ENCODE results near the gene ADCY5.

Gene ADCY5

DNA sequence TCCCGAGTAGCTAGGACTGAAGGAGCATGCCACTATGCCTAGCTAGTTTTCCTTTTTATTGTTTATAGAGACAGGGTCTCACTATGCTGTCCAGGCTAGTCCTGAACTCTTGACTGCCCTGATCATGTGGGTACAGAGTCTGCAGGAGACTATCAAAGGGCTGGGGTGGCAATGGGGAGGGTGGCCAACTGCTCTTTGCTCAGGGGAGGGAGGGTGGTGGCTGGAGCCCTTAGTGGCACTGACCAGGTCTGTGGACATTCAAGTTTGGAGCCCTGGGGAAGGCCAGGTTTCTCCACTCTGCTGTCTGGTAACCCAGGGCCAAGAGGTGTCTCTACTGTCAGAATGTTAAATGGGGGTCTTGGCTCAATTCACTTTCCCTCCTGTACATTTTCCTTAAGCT is 125.1 kb downstream of the ADCY5 start:
- no peak for TF ChIP-seq CTCF (IDR thresholded peaks at IDR 0.05; ENCODE audit: low read depth, low read length)
- H3K4me3 ChIP-seq (ENCODE audit: low read depth, low read length), result no peak overlapping the region

- no peak for TF ChIP-seq CTCF (IDR thresholded peaks at IDR 0.05; ENCODE audit: low read depth, low read length)
- no peak overlapping the region for H3K4me3 ChIP-seq (ENCODE audit: low read depth, low read length)
Measured at GRCh38 chr3:123322866-123323265, 126.0 kb downstream of the ADCY5 start.

DNA sequence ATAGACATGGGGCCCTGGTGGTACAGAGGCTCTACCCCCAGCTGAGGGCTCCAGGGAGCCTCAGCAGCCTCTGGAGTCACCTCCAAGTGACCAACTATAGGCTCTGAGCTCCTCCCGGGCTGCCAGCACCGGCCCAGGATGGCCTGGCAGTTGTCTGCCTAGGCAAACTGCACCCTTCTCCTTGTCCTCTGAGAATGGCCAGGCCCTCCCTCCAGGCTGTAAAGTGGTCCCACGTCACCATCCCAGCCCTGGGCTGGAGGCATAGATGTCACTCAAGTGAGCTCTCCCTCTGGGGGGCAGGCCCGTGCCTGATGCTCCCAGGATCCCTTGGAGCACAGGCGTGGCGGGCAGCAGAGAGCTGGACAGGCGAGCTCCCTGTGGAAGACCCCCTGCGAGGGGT is 127.1 kb downstream of the ADCY5 start:
- no peak for TF ChIP-seq CTCF (IDR thresholded peaks at IDR 0.05; ENCODE audit: low read depth, low read length)
- H3K4me3 ChIP-seq (ENCODE audit: low read depth, low read length), result no peak overlapping the region

DNA sequence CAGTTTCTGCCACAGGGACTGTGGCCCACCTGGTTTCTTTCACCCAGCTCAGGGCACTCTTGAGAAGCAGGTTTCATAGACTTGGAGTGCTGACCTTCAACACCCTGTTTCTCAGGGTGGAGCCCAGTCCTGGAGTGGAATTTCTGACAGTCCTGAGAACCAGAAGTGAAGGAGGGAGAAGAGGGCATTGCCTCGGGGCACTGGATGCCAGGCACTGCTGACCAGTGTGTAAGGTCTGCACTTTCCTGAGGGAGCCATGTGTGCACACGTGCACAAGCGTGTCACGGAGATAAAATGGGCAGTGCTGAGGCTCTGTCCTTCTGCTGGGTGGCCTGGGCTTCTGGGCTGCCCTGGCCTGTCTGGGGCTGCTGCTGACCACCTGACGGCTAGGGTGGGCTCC is 128.7 kb downstream of the ADCY5 start:
- no peak for TF ChIP-seq CTCF (IDR thresholded peaks at IDR 0.05; ENCODE audit: low read depth, low read length)
- no peak overlapping the region for H3K4me3 ChIP-seq (ENCODE audit: low read depth, low read length)

DNA sequence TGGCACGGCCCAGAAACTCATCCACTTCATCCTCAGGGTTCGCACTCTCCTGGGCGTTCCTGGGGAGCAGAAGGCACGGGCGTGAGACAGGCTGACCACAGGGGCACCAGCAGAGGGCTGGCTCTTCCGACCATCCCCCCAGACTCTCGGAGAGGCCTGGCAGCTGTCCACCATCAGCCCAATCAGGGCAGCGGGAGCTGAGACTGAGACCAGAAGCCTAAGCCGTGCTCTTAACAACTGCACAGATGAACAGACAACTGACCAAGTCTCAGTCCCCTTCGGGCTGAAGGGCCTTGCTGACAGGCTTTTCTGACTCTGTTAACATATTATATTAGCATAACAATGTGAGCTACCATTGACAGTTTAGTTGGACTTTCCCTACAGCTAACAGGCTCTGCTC is 129.1 kb downstream of the ADCY5 start:
- H3K4me3 ChIP-seq (ENCODE audit: low read depth, low read length), result no peak overlapping the region
- TF ChIP-seq CTCF (IDR thresholded peaks at IDR 0.05; ENCODE audit: low read depth, low read length), result no peak

GRCh38 chr3:123318374-123318773 is 130.5 kb downstream of the ADCY5 start:
- TF ChIP-seq CTCF (IDR thresholded peaks at IDR 0.05; ENCODE audit: low read depth, low read length), result no peak
- no peak overlapping the region for H3K4me3 ChIP-seq (ENCODE audit: low read depth, low read length)

DNA sequence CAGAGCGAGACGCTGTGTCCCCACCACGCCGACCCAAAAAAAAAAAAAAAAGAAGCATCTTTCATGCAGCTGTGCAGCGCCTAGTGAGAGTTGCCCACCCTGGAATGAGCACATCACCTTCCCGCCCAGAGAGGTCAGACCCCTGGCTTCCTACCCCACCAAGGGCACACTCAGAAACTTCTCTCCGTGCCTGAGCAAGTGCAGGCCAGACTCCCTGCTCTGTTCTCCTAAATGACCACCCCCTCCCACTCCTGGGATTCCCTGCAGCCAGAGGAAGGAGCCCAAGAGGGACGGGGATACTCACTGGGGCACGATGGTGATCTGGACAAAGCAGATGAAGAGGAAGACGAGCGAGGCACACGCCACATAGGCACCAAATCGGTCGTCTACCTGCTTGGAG is 131.2 kb downstream of the ADCY5 start:
- no peak for TF ChIP-seq CTCF (IDR thresholded peaks at IDR 0.05; ENCODE audit: low read depth, low read length)

More for the DNA sequence above, 131.2 kb downstream of the ADCY5 start:
- no peak overlapping the region for H3K4me3 ChIP-seq (ENCODE audit: low read depth, low read length)
